ENCODE data around the gene ZNF625. TPM values are rescaled to one million over a fixed set of nuclear protein-coding genes. Genes with fewer than 3 reads are reported as not detected.

ZNF625 gene
- total and polyA plus RNA-seq, 2 experiments from 2014 or later = 12.9 to 18.6 TPM

GRCh38 chr19:12194827-12195731, 38.5 kb upstream of the ZNF625 start:
- H3K36me3 Mint-ChIP-seq (ENCODE audit: low read depth) = peaks cover 69% of the 10 kb centered on the region
- Histone ChIP-seq H3K27me3 (ENCODE audit: insufficient read depth) (no peaks in the 10 kb centered on the region), H3K4me3 (peak overlapping the region; percentile 65), H3K36me3 (ENCODE audit: insufficient read depth) (peaks cover 8% of the 10 kb centered on the region), H3K27ac (ENCODE audit: low read depth) (peak overlapping the region; percentile 57; the same call in 1 of the 2 replicates), H4K20me1 (replicated peaks; ENCODE audit: insufficient read depth) (peaks cover 4% of the 10 kb centered on the region; the same call in 1 of the 2 replicates), H3F3A (replicated peaks; ENCODE audit: low read depth) (no peaks in the 10 kb centered on the region), H3K79me2 (replicated peaks; ENCODE audit: insufficient read depth) (peaks cover 30% of the 10 kb centered on the region), H3K4me2 (peak overlapping the region; percentile 68), H3K4me1 (ENCODE audit: insufficient read depth) (no peaks in the 10 kb centered on the region), H2AFZ (no peak overlapping the region; the same call in 1 of the 2 replicates), H3K9me2 (ENCODE audit: insufficient read depth) (no peaks in the 10 kb centered on the region)
- ATAC-seq (peak; percentile 63), DNase-seq (ENCODE audit: low spot score) (peak; percentile 95)
- H3K9me3 Mint-ChIP-seq = peaks cover 92% of the 10 kb centered on the region
- no peak overlapping the region for H3K27ac Mint-ChIP-seq
- peaks cover 3% of the 10 kb centered on the region for H3K27me3 Mint-ChIP-seq (ENCODE audit: insufficient read depth, low read depth, poor library complexity)
- no peak for TF ChIP-seq ETS1 (IDR thresholded peaks at IDR 0.05)
- peak in 1 of 2 experiments; percentile 20; a peak in 1 of 4 replicates for TF ChIP-seq CTCF (conservative IDR thresholded peaks at IDR 0.05; ENCODE audit: low read depth in 2 of 2)
- peak; percentile 82 for TF ChIP-seq POLR2AphosphoS5 (IDR thresholded peaks at IDR 0.05; ENCODE audit: low read depth)
- peak overlapping the region; percentile 23; the same call in 1 of the 3 replicates for H3K4me3 Mint-ChIP-seq
- no peaks in the 10 kb centered on the region for H3K4me1 Mint-ChIP-seq

GRCh38 chr19:12187625-12188024, 31.1 kb upstream of the ZNF625 start:
- Mint-ChIP-seq H3K36me3 (ENCODE audit: low read depth) (peaks cover 92% of the 10 kb centered on the region), H3K27me3 (ENCODE audit: insufficient read depth, low read depth, poor library complexity) (no peaks in the 10 kb centered on the region), H3K9me3 (peaks cover 91% of the 10 kb centered on the region), H3K27ac (no peak overlapping the region), H3K4me1 (no peaks in the 10 kb centered on the region), H3K4me3 (no peak overlapping the region)
- no peak overlapping the region for H3K27ac ChIP-seq (ENCODE audit: low read depth)
- H3K9me2 ChIP-seq (ENCODE audit: insufficient read depth) = no peaks in the 10 kb centered on the region
- H3K27me3 ChIP-seq (ENCODE audit: insufficient read depth) = no peaks in the 10 kb centered on the region
- H3K4me3 ChIP-seq = no peak overlapping the region
- no peak overlapping the region for H2AFZ ChIP-seq
- H3K79me2 ChIP-seq (replicated peaks; ENCODE audit: insufficient read depth) = peaks cover 1% of the 10 kb centered on the region; the same call in 1 of the 2 replicates
- DNase-seq (ENCODE audit: low spot score) (no peak), ATAC-seq (no peak)
- peaks cover 38% of the 10 kb centered on the region for H3K36me3 ChIP-seq (ENCODE audit: insufficient read depth)
- no peaks in the 10 kb centered on the region for H3F3A ChIP-seq (replicated peaks; ENCODE audit: low read depth)
- H4K20me1 ChIP-seq (replicated peaks; ENCODE audit: insufficient read depth) = no peaks in the 10 kb centered on the region
- H3K4me2 ChIP-seq = no peak overlapping the region
- no peaks in the 10 kb centered on the region for H3K4me1 ChIP-seq (ENCODE audit: insufficient read depth)
- TF ChIP-seq ZNF331 (CRISPR knock-in tag; IDR thresholded peaks at IDR 0.05; ENCODE audit: low read depth) = no peak
- no peak for TF ChIP-seq ETS1 (IDR thresholded peaks at IDR 0.05)
- TF ChIP-seq JUNB (IDR thresholded peaks at IDR 0.05; ENCODE audit: unreplicated experiment) = no peak
- TF ChIP-seq EZH2phosphoT487 (IDR thresholded peaks at IDR 0.05; ENCODE audit: unreplicated experiment) = no peak
- no peak for TF ChIP-seq ZNF114 (CRISPR knock-in tag; IDR thresholded peaks at IDR 0.05)
- no peak for TF ChIP-seq REST (IDR thresholded peaks at IDR 0.05; ENCODE audit: unreplicated experiment)
